Gastrocnemius medialis (tissue), 4 donors: ENCODE data around the gene FCHO2. TPM values are rescaled to one million over a fixed set of nuclear protein-coding genes. Genes with fewer than 3 reads are reported as not detected.

Source experiments
- ATAC-seq, 2 donors: fragments of 150-250 bp; one replicate each; pipeline ENCODE4 v1.9.1; 2016
- DNase-seq, 2 donors: peaks; one replicate each; pipeline ENCODE4 v3.0.0-alpha.2; 2019
- H3K27ac ChIP-seq, 4 donors: fragments of 200-600 bp; sonication (generic); 1 replicate in 1 of 4; 2 replicates in 3 of 4; pipeline ENCODE4 v1.5.1; 2016 to 2018; ENCODE audit warnings: mild to moderate bottlenecking in 2 of 4, moderate library complexity in 1 of 4
- H3K27me3 ChIP-seq, 3 donors: fragments of 200-600 bp; sonication (generic) in 2 of 3; 1 replicate in 1 of 3; 2 replicates in 2 of 3; pipeline versions ENCODE4 v1.5.1 to v1.6.0; 2016 to 2019; ENCODE audit warnings: mild to moderate bottlenecking in 1 of 3, moderate library complexity in 1 of 3
- H3K36me3 ChIP-seq, 2 donors: fragments of 200-600 bp; sonication (generic) in 1 of 2; one replicate each; pipeline ENCODE4 v1.5.1; 2017 to 2018
- H3K4me1 ChIP-seq, 2 donors: fragments of 200-600 bp; sonication (generic) in 1 of 2; one replicate each; pipeline ENCODE4 v1.5.1; 2016 to 2017; ENCODE audit warnings: mild to moderate bottlenecking in 2 of 2
- H3K4me3 ChIP-seq, 4 donors: fragments of 200-600 bp; sonication (generic) in 3 of 4; 1 replicate in 1 of 4; 2 replicates in 3 of 4; pipeline ENCODE4 v1.5.1; 2016 to 2019; ENCODE audit warnings: mild to moderate bottlenecking in 2 of 4
- H3K9me3 ChIP-seq, 3 donors: fragments of 200-600 bp; sonication (generic) in 2 of 3; 1 replicate in 1 of 3; 2 replicates in 2 of 3; pipeline ENCODE4 v1.5.1; 2016 to 2019
- POLR2A ChIP-seq, 2 donors: fragments of 450-650 bp; IDR thresholded peaks; one replicate each; pipeline ENCODE4 v1.6.1; 2017; ENCODE audit warnings: antibody characterized with exemption in 2 of 2, mild to moderate bottlenecking in 2 of 2, moderate library complexity in 2 of 2
- in situ Hi-C, 4 donors: fragments of 200-750 bp; cut with MboI; loops; one replicate each; pipeline versions ENCODE4 v1.15.0 to v1.8.0; 2017; ENCODE audit warnings: low sequenced_read_pairs in 4 of 4
- intact Hi-C: fragments of 100-400 bp; cut with DNase I; formaldehyde crosslinking; loops from one replicate; pipeline ENCODE4 v1.15.1; 2023; ENCODE audit warnings: low total_unique reads
- total RNA-seq, 4 donors: library from RNA; depleted of rRNA; stranded (reverse); fragments of >200 nt; gene quantifications; one replicate each; pipeline versions ENCODE4 v1.1.0 to v1.2.3, GENCODE V29; 2016
- TF ChIP-seq, protein P1 (sequence below), 5 experiments: fragments of 450-650 bp in 3 of 5; fragments of 200-600 bp in 2 of 5; sonication (generic) in 2 of 5; IDR thresholded peaks in 4 of 5; conservative IDR thresholded peaks in 1 of 5; 1 replicate in 4 of 5; 2 replicates in 1 of 5; pipeline ENCODE4 v1.5.1; 2016 to 2019; ENCODE audit warnings: antibody characterized with exemption in 5 of 5, mild to moderate bottlenecking in 3 of 5, moderate library complexity in 3 of 5

FCHO2 gene
- total RNA-seq, 4 donors from 2014 or later = 8.3 to 14.8 (median 12.3) TPM

DNA sequence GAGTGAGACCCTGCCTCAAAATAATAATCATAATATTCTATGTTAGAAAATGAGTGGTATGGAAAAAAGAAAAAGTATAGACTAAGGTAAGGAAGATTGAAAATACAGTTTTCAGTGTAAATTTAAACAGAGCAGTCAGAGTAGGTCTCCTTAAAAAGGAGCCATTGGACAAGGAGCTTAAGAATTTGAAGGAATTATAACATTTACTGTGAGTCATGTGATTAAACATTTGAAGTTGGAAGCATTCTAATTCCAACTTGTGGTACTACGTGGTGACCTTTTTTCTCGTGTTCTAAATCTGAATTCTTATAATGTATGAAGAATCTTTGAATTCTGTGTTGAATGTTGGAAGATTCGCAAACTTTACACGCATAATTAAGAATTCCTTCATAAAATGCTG is 125.3 kb downstream of the FCHO2 start:
- TF ChIP-seq, protein P1, sequence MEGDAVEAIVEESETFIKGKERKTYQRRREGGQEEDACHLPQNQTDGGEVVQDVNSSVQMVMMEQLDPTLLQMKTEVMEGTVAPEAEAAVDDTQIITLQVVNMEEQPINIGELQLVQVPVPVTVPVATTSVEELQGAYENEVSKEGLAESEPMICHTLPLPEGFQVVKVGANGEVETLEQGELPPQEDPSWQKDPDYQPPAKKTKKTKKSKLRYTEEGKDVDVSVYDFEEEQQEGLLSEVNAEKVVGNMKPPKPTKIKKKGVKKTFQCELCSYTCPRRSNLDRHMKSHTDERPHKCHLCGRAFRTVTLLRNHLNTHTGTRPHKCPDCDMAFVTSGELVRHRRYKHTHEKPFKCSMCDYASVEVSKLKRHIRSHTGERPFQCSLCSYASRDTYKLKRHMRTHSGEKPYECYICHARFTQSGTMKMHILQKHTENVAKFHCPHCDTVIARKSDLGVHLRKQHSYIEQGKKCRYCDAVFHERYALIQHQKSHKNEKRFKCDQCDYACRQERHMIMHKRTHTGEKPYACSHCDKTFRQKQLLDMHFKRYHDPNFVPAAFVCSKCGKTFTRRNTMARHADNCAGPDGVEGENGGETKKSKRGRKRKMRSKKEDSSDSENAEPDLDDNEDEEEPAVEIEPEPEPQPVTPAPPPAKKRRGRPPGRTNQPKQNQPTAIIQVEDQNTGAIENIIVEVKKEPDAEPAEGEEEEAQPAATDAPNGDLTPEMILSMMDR (IDR thresholded peaks at IDR 0.05 in 4 of 5, conservative IDR thresholded peaks at IDR 0.05 in 1 of 5) = no peak
- no peak for TF ChIP-seq POLR2A (IDR thresholded peaks at IDR 0.05)
- Histone ChIP-seq H3K4me3 (no peak overlapping the region), H3K36me3 (peaks cover 0 to 65% of the 10 kb centered on the region in 2 donors), H3K27ac (no peak overlapping the region), H3K4me1 (no peaks in the 10 kb centered on the region), H3K9me3 (no peaks in the 10 kb centered on the region), H3K27me3 (no peaks in the 10 kb centered on the region)
- intact Hi-C loops = loop anchor here (10.0 kb wide), 1 partner anchor 374 kb away; no protein-coding TSS in a partner anchor
- no peak for ATAC-seq
- in situ Hi-C loops = no loop called here
- no peak for DNase-seq

DNA sequence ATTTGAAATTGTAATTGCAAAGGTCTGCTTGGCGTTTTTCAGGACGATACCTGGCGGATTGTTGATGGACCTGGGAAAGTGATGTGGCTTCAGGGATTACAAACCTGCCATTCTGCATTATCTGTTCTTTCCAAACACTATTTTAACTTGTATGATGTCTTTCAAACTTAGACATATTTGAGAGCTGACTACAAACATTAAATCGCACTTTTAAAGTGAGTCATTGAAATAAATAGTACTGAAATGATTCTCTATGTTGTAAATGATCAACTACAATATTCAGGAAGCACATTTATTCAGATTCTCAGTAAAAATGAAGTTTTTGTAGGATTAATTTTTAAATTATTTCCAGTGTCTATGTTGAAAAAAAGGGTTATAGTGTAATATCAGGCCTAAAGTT is 132.2 kb downstream of the FCHO2 start:
- in situ Hi-C loops = no loop called here
- TF ChIP-seq, protein P1 (IDR thresholded peaks at IDR 0.05 in 4 of 5, conservative IDR thresholded peaks at IDR 0.05 in 1 of 5) = no peak
- TF ChIP-seq POLR2A (IDR thresholded peaks at IDR 0.05) = no peak
- ATAC-seq = no peak
- no peaks in the 10 kb centered on the region for H3K27me3 ChIP-seq
- no peak overlapping the region for H3K27ac ChIP-seq
- intact Hi-C loops = loop anchor here (10.0 kb wide), 1 partner anchor 367 kb away; no protein-coding TSS in a partner anchor
- H3K4me3 ChIP-seq = no peak overlapping the region
- peaks cover 0 to 27% of the 10 kb centered on the region in 2 donors for H3K36me3 ChIP-seq
- H3K4me1 ChIP-seq = no peaks in the 10 kb centered on the region
- H3K9me3 ChIP-seq = no peaks in the 10 kb centered on the region
- DNase-seq = no peak

DNA sequence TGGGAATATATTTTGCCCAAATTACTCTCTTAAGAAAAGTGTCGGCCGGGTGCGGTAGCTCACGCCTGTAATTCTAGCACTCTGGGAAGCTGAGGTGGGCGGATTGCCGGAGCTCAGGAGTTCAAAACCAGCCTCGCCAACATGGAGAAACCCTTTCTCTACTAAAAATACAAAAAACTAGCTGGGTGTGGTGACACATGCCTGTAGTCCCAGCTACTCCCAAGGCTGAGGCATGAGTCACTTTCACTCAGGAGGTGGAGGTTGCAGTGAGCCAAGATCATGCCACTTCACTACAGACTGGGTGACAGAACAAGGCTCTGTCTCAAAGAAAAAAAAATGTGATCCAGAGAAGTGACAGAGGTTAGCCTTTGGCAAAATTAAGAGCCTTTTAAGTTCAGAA is 138.1 kb downstream of the FCHO2 start:
- in situ Hi-C loops = no loop called here
- H3K9me3 ChIP-seq = no peaks in the 10 kb centered on the region
- intact Hi-C loops = loop anchor here (10.0 kb wide), 1 partner anchor 121 kb away; no protein-coding TSS in a partner anchor
- TF ChIP-seq, protein P1 (IDR thresholded peaks at IDR 0.05 in 4 of 5, conservative IDR thresholded peaks at IDR 0.05 in 1 of 5) = no peak
- no peak for TF ChIP-seq POLR2A (IDR thresholded peaks at IDR 0.05)
- ATAC-seq (no peak), DNase-seq (no peak)
- no peaks in the 10 kb centered on the region for H3K27me3 ChIP-seq
- no peaks in the 10 kb centered on the region for H3K36me3 ChIP-seq
- H3K4me1 ChIP-seq = no peaks in the 10 kb centered on the region
- H3K27ac ChIP-seq = no peak overlapping the region
- H3K4me3 ChIP-seq = no peak overlapping the region

DNA sequence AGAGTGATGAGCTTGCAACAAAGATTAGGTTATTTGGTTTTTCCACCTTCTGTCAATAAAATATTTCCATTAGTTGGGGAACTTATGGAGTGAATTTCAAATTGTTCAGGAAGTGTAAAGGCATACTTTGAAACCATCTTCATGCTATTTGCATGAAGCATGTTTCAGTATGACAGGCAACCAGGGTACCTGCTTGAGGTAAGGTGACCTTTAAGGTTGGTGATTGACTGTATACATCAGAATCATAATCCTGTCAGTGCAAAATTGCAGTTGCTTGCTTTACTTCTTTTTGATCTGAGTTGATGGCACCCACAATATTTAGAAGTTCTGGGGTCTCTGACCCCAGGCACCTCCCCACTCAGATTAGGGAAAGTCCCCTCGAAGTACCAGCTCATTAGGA is 138.6 kb downstream of the FCHO2 start:
- no peak overlapping the region for H3K27ac ChIP-seq
- no peak for ATAC-seq
- intact Hi-C loops (loop anchor here (10.0 kb wide), 1 partner anchor 120 kb away; no protein-coding TSS in a partner anchor), in situ Hi-C loops (no loop called here)
- H3K27me3 ChIP-seq = no peaks in the 10 kb centered on the region
- no peaks in the 10 kb centered on the region for H3K36me3 ChIP-seq
- H3K4me3 ChIP-seq = no peak overlapping the region
- no peaks in the 10 kb centered on the region for H3K4me1 ChIP-seq
- no peak for DNase-seq
- TF ChIP-seq POLR2A (IDR thresholded peaks at IDR 0.05) = no peak
- H3K9me3 ChIP-seq = no peaks in the 10 kb centered on the region

DNA sequence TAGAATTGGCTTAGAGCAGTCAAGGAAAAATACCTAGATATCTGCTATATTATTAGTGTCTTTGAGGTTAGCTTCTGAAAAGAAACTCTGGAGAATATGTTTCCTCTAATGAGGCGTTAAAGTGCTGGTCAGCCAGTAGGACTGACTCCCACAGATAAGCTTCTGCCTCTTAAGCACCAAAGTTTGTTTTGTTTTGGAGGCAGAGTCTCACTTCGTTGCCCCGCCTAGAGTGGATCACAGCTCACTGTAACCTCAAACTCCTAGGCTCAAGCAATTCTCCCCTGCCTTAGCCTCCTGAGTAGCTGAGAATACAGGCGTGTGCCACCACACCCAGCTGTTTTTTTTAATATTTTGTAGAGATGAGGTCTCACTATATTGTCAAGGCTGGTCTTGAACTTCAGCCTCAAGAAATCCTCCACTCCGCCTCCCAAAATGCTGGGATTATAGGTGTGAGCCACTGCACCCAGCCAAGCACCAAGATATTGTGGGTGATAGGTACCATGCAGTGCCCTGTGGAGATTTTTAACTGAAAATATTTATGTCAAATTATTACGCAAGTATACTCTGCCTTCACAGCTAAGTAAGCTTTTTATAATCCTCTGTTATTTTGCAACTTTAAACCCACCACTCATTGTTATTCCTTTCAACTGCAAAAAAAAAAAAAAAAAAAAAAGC is 139.9 kb downstream of the FCHO2 start:
- no peak overlapping the region for H3K27ac ChIP-seq
- ATAC-seq = no peak
- H3K9me3 ChIP-seq = no peaks in the 10 kb centered on the region
- H3K4me1 ChIP-seq = no peaks in the 10 kb centered on the region
- TF ChIP-seq POLR2A (IDR thresholded peaks at IDR 0.05) = no peak
- TF ChIP-seq, protein P1 (IDR thresholded peaks at IDR 0.05 in 4 of 5, conservative IDR thresholded peaks at IDR 0.05 in 1 of 5) = no peak
- no peaks in the 10 kb centered on the region for H3K36me3 ChIP-seq
- intact Hi-C loops = loop anchor here (10.0 kb wide), 1 partner anchor 119 kb away; no protein-coding TSS in a partner anchor
- no peak overlapping the region for H3K4me3 ChIP-seq
- no peak for DNase-seq
- in situ Hi-C loops = no loop called here
- H3K27me3 ChIP-seq = no peaks in the 10 kb centered on the region
